A549 (cell line): ENCODE measurements around the gene MPZ.

Experiments used
- BHLHE40 ChIP-seq: IDR thresholded peaks from 2 replicates; pipeline ENCODE4 v1.6.1; 2012; ENCODE audit warnings: low read depth, low read length, inconsistent platforms
- EP300 ChIP-seq, 2 experiments: fragments of >200 bp; sonication (Bioruptor Twin); formaldehyde crosslinking; IDR thresholded peaks; 2 replicates in 1 of 2; 3 replicates in 1 of 2; pipeline ENCODE4 v1.6.1; 2016 to 2017
- ESRRA ChIP-seq: fragments of 150-350 bp; IDR thresholded peaks from 2 replicates; pipeline ENCODE4 v1.6.1; 2014; ENCODE audit warnings: mild to moderate bottlenecking, low read length, borderline replicate concordance
- HOXA7 ChIP-seq: fragments of 250-450 bp; sonication (Bioruptor Pico); IDR thresholded peaks from 2 replicates; pipeline ENCODE4 v1.5.0; 2020; ENCODE audit warnings: mild to moderate bottlenecking, moderate library complexity
- MYC ChIP-seq: IDR thresholded peaks from 2 replicates; pipeline ENCODE4 v1.6.1; 2012; ENCODE audit warnings: mild to moderate bottlenecking, inconsistent platforms, low read length, improper control_type of control experiment, borderline replicate concordance
- POLR2A ChIP-seq: IDR thresholded peaks from 2 replicates; pipeline ENCODE4 v1.6.1; 2012; ENCODE audit warnings: mild to moderate bottlenecking, low read length
- RFX5 ChIP-seq: fragments of 450-650 bp; IDR thresholded peaks from 2 replicates; pipeline ENCODE4 v1.7.1; 2014; ENCODE audit warnings: antibody characterized with exemption, mild to moderate bottlenecking, moderate library complexity
- SMC3 ChIP-seq: fragments of >200 bp; sonication (Bioruptor Twin); formaldehyde crosslinking; IDR thresholded peaks from 3 replicates; pipeline ENCODE4 v1.6.1; 2018; ENCODE audit warnings: inconsistent platforms
- SREBF2 ChIP-seq: fragments of 450-650 bp; IDR thresholded peaks from 2 replicates; pipeline ENCODE4 v1.6.1; 2014; ENCODE audit warnings: mild to moderate bottlenecking, moderate library complexity
- ZNF302 ChIP-seq: fragments of 250-450 bp; sonication (Bioruptor Pico); IDR thresholded peaks from 2 replicates; pipeline ENCODE4 v1.9.0; 2021; ENCODE audit warnings: inconsistent platforms, mild to moderate bottlenecking, moderate library complexity
- TF ChIP-seq, protein P1 (sequence below): fragments of >200 bp; sonication (Bioruptor Twin); formaldehyde crosslinking; IDR thresholded peaks from 3 replicates; pipeline ENCODE4 v1.5.1; 2016
- TF ChIP-seq, protein P2 (sequence below): fragments of 200-600 bp; sonication (generic); IDR thresholded peaks from 2 replicates; pipeline ENCODE4 v1.6.1; 2016; ENCODE audit warnings: antibody characterized with exemption, mild to moderate bottlenecking, moderate library complexity
- TF ChIP-seq, protein P3 (sequence below): IDR thresholded peaks from 2 replicates; pipeline ENCODE4 v1.6.1; 2012

DNA sequence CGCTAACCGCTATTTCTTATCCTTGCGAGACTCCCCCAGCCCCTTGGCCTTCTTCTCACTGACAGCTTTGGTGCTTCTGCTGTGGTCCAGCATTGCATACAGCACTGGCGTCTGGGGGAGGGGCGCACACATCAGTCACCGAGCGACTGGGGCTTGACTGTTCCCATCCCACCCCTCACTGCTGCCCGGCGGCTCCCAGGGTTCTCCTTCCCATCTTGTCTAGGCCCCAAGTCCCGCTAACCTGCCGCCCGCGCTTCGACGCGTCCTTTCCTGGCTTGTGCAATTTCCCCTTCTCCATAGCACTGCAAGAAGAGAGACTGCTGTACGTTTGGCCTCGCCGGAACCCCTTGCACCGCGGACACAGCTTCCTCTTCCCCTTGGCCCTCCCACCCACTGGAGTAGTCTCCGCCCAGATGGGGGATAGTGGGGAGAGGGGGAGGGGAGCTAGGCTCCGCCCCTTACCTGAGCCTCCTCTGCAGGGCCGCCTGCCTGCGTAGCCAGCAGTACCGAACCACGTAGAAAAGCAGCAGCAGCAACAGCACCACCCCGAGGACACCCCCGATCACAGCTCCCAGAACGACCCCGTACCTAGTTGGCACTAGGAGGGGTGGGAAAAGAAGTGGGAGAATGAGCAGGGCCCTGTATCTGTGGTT is 3.8 kb downstream of the MPZ start:
- TF ChIP-seq SREBF2 (no peak), MYC (no peak), RFX5 (no peak), SMC3 (no peak), POLR2A (no peak), EP300 (IDR thresholded peaks at IDR 0.05) (no peak), ZNF302 (CRISPR knock-in tag) (no peak), BHLHE40 (no peak), ESRRA (no peak), HOXA7 (CRISPR knock-in tag) (no peak)
- TF ChIP-seq, protein P1, sequence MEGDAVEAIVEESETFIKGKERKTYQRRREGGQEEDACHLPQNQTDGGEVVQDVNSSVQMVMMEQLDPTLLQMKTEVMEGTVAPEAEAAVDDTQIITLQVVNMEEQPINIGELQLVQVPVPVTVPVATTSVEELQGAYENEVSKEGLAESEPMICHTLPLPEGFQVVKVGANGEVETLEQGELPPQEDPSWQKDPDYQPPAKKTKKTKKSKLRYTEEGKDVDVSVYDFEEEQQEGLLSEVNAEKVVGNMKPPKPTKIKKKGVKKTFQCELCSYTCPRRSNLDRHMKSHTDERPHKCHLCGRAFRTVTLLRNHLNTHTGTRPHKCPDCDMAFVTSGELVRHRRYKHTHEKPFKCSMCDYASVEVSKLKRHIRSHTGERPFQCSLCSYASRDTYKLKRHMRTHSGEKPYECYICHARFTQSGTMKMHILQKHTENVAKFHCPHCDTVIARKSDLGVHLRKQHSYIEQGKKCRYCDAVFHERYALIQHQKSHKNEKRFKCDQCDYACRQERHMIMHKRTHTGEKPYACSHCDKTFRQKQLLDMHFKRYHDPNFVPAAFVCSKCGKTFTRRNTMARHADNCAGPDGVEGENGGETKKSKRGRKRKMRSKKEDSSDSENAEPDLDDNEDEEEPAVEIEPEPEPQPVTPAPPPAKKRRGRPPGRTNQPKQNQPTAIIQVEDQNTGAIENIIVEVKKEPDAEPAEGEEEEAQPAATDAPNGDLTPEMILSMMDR, result no peak
- TF ChIP-seq, protein P2, sequence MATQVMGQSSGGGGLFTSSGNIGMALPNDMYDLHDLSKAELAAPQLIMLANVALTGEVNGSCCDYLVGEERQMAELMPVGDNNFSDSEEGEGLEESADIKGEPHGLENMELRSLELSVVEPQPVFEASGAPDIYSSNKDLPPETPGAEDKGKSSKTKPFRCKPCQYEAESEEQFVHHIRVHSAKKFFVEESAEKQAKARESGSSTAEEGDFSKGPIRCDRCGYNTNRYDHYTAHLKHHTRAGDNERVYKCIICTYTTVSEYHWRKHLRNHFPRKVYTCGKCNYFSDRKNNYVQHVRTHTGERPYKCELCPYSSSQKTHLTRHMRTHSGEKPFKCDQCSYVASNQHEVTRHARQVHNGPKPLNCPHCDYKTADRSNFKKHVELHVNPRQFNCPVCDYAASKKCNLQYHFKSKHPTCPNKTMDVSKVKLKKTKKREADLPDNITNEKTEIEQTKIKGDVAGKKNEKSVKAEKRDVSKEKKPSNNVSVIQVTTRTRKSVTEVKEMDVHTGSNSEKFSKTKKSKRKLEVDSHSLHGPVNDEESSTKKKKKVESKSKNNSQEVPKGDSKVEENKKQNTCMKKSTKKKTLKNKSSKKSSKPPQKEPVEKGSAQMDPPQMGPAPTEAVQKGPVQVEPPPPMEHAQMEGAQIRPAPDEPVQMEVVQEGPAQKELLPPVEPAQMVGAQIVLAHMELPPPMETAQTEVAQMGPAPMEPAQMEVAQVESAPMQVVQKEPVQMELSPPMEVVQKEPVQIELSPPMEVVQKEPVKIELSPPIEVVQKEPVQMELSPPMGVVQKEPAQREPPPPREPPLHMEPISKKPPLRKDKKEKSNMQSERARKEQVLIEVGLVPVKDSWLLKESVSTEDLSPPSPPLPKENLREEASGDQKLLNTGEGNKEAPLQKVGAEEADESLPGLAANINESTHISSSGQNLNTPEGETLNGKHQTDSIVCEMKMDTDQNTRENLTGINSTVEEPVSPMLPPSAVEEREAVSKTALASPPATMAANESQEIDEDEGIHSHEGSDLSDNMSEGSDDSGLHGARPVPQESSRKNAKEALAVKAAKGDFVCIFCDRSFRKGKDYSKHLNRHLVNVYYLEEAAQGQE, result no peak
- TF ChIP-seq, protein P3, sequence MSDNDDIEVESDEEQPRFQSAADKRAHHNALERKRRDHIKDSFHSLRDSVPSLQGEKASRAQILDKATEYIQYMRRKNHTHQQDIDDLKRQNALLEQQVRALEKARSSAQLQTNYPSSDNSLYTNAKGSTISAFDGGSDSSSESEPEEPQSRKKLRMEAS, result no peak
